ENCODE measurements around the gene IKZF3.
A peak's percentile ranks its signal among the peaks of the same experiment; 100 is the strongest.
"Not testable (repeated sequence)": the region's sequence is repeated elsewhere in the genome, so short reads cannot be mapped to it uniquely, and the experiment has no call there.

Gene IKZF3

DNA sequence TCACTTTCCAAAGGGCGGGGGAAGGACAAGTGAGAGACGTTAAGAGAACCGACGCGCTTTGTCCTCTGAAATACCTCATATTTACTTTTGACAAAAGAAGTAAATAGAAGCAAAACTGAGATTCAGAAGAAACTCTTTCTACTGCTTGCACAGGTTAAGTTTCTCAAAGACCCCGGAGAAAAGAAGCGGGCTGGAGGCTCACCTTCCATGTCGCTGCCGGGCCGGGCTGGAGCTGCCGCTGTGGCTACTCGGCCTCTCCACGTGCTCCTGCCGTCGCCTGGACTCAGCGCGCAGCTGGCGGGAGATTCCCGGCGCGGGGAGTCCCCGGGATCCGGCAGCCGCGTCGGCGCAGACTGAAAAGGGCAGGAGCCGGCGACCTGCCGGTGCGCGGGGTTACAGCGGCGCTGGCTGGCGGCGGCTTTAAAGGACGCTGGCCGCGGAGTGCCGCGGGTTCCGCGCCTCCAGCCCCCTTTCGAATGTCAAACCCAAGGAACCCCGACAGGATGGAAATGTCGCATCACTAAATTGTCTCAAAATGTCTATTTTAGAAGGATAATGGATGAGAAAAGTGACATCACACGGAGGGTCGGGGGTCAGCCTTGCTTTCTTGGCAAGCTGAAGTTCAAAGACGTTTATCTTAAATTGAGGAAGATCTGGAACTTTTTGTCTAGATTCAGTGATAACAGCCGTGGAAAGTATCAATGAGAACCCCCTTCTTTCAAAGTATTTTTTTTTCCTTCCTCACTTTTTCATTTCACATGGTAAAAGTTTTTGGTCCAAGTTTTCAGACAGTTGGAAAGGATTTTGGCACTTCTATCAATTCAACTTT lies at the start of gene IKZF3:
IKZF3 (minus strand) TSS at position 395 of the 829 bp plus-strand sequence; CDS start at position 209, 186 bp downstream.
- peak; percentile 3 for DNase-seq

DNA sequence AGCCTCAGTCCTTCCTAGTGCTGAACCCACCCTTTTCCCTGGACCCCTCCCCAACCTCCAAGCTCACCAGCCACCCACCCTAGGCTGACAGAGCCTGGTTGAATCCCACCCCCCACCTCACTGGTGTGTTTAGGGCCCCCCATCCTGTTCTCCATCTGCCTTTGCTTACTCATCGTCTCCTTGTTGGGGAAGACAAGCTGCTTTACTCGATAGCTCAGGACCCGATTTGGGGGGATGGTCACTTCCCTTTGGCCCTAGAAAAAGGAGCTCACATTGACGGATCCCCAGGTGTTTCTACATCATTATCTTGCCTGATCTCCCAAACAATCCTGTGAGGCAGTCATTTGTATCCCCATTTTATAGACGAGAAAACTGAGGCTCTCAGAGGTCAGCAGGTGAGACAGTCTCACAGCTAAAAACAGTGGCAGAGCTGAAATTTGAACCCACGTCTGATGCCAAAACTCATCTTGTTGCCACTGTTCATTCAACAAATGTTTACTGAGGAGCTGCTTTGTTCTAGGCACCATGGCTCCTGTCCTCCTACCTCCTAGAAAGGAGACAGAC lies 44.8 kb upstream of the IKZF3 start:
- DNase-seq, result no peak

DNA sequence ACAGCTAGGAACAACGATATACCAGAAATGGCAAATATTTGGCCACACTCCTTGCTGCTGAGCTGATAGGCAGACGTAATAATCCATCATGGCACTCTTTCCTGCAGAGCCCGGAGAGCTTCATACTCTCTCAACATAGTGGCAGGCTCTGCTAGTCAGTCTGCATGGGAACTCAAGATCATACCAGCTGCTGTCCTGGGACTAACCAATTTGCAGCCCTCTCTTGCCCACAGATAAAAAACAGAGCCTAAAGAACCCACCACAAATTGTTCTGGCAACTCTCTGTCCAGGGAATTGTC lies 40.8 kb upstream of the IKZF3 start:
- DNase-seq, result no peak

DNA sequence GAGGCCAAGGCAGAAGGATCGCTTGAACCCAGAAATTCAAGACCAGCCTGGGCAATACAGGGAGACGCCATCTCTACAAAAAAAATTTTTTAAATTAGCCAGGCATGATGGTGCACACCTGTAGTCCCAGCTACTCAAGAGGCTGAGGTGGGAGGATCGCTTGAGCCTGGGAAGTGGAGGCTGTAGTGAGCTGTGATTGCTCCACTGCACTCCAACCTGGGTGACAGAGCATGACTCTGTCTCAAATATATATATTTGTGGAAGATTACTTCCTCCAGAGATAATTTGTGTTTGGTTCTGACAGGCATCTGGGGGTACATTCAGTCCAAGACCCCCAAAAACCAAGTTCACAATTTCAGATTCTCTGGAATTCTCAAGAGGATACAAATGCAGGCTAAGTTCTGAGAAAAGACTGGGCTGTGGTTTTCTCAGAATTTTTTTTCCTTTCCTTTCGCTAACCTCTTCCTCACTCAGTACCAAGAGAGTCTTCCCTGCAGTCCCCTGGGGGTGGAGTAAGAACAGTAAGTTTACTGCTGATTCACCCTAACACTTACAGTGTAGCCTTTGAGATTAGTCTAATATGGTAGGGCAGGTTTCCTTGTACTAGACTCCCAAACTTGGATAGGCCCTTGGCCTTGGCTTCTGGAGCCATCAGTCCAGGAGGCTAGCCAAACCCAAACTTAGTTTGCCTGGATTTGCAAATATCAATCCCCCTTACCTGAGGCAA lies 39.2 kb upstream of the IKZF3 start:
- peak; percentile 46 for DNase-seq

DNA sequence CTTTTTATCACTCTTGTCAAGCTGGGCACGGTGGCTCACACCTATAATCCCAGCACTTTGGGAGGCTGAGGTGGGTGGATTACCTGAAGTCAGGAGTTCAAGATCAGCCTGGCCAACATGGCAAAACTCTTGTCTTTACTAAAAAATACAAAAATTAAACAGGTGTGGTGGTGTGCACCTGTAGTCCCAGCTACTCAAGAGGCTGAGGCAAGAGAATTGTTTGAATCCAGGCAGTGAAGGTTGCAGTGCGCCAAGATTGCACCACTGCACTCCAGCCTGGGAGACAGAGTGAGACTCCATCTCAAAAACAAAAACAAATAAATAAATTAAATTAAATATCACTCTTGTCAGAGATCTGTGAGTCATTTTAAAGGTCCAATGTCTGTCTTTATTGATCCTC lies 37.9 kb upstream of the IKZF3 start:
- DNase-seq, result not testable (repeated sequence)

DNA sequence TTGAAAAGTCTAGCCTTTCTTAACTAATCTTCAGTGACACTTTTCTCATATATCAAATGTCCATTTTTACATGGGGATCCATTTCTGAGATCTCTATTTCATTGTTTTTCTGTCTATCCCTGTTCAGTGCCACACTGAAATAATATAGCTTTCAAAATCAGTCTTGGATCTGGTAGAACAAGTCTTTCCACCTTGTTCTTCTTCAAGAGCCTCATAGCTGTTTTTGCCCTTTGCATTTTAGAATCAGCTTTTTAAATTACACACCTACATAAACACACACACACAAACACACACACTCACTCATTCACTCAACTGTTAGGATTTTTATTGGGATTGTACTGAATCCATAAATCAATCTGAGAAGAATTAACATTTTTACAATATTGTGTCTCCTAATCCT lies 35.1 kb upstream of the IKZF3 start:
- DNase-seq, result no peak

DNA sequence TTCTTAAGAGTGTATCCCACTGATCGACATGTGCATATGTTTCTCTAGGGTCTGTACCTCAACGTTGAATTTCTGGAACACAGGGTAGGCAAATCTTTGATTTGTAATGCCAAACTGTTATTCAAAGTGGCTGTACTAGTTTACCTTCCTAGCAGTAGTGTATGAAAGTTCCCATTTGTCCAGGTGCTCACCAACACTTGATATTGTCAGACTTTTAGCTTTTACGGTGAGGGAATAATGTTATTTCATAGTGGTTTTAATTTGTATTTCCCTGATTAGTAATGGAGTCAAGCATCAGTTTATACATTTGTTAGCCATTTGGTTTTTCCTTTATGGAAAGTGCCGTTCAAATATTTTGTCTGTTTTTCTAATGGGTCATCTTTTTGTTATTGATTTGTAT lies 34.0 kb upstream of the IKZF3 start:
- no peak for DNase-seq

DNA sequence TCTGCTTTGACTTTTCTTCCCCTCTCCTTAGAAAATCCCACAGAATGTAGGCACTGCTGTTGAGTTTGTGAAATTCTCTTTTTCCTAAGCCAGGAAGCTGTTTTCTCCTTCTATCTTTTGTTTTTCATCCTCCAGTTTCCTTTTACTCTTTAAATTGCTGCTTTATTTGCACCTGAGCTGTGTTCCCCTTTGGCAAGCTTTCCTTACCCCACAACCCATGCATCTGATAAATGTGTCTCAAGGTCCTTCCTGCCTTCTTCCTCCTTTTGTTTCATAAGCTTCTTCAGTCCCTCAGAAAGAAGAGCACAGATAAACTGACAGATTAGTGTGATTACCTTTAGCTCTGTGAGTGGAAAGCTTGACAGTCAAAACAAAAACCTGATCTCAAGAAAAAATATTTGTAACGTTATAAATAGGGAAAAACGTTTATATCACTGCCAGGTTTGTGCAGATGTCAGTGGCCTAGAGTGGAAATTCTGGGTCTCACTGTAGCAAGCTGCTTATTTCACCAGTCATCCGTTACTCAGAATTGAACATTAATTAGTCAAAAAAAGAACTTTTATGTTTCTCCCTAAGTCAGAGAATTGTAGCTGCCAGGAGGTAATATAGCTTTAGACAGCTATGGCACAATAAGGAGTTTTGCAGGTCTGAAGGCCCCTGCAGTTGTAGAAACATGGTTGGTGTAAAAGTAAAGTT lies 30.7 kb upstream of the IKZF3 start:
- no peak for DNase-seq

DNA sequence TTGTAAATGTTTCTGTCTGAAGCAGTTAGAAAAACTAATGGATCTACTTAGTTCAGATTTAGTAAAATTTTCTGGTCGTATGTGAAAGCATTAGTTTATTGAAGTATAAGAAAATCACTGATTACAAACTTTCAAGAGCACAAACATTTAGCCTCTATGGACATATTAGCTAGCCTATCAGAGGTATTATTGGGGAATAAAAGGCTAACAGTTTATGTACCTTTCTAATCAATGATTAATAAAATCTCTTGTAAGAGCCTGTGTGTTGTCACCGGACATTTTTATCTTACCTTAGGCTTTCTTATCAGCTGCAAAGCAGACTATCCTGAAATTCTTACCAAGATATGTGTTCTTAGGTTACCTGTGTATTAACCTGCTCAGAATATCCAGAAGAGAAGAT lies 25.1 kb upstream of the IKZF3 start:
- DNase-seq, result no peak

DNA sequence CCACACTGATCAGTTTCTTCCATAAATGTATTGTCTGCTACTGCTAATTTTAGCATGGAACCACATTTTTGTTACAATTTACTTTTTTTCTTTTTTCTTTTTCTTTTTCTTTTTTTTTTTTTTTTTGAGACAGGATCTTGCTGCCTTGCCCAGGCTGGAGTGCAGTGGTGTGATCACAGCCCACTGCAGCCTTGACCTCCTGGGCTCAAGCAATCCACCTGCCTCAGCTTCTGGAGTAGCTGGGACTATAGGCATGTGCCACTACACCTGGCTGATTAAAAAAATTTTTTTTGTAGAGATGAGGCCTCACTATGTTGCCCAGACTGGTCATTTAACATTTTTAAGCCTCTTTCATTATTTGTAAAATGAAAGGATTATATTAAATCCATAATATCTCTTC lies 23.0 kb upstream of the IKZF3 start:
- DNase-seq, result no peak

DNA sequence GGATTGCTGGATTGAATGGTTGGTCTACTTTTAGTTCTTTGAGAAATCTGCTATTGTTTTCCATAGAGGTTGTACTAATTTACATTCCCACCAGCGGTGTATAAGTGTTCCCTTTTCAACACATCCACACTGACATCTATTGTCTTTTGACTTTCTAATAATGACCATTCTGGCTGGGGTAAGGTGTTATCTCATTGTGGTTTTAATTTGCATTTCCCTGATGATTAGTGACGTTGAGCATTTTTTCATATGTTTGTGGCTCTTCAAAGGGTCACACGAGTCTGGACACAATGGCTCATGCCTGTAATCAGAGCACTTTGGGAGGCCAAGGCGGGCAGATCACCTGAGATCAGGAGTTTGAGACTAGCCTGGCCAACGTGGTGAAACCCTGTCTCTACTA lies 22.0 kb upstream of the IKZF3 start:
- not testable (repeated sequence) for DNase-seq

DNA sequence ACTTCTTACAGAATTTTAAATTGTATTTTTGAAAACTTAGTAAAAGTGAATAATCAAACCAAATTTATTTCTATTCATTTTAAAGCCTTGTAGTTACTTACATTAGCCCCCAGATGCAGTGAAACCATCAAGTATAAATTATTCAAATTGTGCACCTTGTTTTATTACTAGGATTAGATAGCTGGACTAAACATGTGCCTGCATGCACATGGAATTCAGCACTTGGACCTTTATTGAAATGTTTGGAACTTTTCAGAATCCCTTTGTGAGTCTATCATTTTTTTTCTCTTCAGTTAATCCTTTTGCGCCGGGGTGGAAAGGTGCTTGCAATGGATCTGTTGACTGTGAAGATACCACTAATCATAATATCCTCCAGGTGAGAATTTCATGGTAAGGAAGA lies 8.6 kb upstream of the IKZF3 start:
- peak; percentile 31 for DNase-seq

DNA sequence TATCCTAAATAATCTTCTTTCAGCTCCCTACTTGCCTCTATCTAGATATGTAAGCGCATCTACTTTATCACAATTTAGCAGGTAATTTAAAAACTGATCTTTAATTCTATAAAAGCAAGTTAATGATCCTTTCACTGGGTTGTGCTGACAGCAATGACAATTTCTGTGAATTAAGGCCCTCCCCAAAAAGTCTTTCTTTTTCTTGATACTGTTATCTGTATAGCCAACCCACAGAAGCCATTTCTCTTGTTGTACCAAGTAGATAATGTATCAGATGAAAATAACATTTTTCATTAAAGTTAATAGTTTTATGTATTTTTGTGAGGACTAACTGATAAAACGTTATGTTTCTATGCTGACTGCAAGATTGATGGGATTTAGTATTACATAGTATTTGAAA lies 7.7 kb upstream of the IKZF3 start:
- no peak for DNase-seq

DNA sequence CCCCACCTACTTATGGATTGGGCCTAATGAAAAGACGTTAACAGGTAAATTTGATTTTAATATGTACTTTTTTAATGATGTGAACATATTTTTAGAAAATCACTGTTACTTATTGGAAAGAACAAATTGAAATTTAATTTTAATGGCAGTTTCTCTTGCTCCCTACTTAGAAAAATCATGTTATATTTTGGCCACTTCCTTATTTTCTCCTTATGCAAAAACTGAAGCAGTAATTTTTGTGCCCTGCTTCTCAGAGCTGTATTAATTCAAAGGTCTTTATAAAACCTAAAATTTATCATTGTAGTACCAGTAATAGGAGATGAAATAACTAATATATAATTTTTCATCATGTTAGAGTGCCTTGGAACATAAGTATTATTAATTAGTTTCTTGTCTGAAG lies 6.7 kb upstream of the IKZF3 start:
- DNase-seq, result no peak

DNA sequence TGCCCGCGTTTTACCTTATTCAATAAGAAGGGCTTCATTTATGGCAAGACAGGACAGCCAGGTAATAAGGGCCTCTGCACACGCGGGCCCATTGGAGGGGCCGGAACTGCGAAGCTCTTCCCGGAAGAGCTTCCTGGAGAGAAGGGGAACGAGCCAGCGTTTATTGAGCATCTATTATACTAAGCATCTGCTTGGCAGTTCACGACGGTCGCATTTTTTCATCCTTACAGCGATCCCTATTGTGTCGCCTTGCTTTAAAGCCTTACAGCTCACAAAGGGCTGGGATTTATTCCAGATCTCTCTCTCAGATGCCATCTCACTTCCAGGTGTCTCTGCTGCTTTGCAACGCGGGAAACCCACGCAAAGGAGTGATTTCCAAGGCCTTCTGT lies 4.4 kb upstream of the IKZF3 start:
- no peak for DNase-seq

DNA sequence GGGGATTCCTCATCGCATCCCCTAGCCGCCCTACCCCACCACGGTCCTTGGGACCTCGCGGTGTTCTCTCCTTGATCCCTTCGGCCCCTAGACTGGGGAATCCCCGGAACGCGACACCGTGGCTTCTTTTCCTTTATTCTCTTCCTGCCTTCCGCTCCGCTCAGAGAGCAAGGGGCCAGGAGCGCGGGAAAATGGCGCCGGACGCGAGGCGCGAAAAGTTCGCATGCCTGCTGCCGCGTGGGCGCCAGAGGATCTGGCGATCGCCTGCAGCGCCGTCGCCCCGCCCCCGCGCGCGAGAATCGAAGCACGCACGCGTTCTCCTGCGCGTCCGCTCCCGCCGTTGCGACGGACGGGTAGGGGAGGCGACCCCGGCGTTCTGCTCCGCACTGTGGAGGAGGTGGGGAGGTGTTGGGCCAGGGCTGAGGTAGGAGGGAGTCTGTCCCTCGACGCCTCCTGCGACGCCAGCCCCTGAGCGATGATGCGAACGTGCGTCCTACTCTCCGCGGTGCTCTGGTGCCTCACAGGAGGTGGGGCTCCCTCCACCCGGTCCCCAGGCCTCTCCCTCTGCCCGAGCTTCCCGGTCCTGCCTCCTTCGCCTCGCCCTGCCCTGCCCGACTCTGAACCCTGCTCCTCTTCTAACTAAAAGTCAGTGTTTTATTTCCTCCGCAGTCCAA lies 3.9 kb upstream of the IKZF3 start, which contains the start of gene ZPBP2:
ZPBP2 (plus strand) TSS at position 323 of the 674 bp plus-strand sequence; CDS start at position 476, 153 bp downstream.
- DNase-seq, result no peak

DNA sequence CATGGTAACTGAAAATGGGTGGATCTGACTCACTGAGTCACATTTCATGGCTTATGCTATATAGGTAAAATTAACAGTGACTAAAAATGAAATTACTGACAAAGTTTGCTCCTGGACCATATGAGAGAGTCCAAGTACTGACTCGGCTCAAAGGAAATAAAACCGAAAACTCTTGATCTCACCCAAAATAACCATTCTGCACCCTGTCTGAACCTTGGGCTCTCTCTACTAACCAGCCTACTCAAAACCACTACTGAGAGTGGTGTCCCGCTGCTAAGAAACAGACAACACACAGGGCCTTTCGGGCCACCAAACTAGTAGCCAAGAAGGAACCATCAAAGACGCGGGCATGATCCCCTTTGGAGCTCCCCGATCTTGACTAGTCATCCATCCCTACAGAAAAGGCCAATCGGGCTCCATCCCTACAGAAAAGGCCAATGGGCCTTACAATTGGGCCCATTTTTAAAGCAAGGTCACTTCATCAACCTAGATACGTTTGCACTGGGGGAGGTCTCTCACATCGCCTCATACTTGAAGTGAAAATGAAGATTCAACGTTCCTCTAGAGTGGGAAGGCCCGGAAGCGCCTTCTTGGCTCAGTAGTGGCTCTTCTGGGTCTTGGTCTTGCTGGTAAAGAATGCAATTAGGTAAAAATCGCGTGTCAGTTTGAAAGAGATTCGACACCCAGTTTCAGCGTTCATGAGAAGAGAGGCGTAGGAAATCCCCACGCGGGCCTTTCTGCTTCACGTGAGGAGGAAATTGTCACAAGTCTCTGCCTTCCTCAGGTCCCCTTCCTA lies 3.2 kb upstream of the IKZF3 start:
- DNase-seq, result no peak

DNA sequence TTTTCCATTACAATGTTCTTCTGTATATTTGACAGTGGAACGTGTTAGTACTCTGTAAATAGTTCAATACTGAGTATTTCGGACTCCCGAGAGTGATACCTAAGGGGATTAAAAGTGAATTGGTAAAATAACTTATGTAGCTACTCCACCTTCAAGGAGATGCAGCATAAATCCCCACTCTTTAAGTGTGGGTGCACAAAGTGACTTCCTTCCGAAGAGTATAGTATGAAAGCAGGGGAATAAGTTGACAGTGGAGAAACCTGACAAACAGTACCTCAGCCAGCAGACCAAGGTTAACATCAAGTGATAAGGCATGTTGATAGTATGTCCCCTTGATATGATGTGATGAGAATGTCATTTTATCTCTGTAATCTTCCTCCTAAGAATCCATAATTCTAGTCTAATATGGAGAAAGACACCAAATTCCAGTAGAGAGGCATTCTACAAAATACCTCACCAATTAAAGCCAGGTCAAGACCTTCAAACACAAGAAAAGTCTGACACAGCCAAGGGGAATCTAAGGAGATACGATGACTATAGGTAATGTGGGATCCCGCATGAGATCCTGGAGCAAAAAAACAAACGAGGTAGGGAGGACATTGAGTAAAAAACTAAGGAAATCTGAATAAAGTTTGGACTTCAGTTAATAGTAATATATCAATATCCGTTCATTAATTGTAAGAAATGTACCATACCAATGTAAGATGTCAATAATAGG lies 2.1 kb upstream of the IKZF3 start:
- DNase-seq, result no peak

DNA sequence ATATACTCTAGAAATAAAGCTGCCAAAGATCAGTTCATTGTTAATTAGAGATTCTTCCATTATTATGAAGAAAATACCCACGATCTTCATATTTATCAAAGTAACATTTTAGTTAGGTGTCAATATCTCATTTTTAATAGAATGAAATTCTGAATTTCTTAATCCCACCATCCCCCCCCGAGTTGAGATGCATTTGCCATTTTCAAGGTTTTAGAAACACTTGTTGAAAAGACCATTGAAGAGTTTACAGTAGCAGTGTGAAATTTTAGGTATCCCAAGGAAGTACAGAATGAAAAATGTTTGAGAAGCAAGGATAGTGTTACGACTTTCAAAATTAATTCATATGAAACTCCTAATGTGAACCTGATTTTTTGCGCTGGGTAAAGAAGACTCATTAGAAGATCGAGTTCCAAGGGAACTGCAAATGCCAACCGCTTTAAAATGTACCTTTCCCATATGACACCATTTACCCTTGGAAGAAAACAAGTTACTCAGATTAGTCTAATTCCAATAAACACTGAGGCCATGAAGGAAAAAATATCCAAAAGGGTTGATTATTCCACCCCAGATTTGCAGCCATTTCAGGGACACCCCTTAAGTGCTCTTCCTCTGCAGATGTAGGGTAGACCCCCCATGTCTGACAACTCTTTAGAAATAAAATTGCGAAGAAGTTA lies 731 bp downstream of the IKZF3 start:
- DNase-seq, result no peak

DNA sequence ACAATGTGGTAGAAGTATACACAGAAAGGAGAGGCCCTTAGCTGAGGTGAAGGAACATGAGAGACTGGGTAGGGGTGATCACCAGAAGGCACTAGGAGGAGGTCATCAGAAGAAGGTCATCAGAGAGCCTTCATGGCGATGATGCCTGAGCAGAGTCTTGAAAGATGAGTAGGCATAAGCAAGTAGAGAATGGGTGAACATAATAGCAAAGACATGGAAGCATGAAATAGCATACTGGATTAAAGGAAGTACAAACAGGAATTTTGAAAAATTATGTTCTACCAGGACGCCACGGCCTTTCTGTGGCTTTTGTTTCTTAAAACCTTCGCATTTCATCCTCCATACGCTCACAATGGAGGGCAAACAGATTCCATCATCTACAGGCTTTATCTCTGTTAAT lies 2.9 kb downstream of the IKZF3 start:
- DNase-seq, result no peak

All from fibroblast of skin of right quadriceps (primary cell).